ENCODE data around the gene IRF8.

DNA sequence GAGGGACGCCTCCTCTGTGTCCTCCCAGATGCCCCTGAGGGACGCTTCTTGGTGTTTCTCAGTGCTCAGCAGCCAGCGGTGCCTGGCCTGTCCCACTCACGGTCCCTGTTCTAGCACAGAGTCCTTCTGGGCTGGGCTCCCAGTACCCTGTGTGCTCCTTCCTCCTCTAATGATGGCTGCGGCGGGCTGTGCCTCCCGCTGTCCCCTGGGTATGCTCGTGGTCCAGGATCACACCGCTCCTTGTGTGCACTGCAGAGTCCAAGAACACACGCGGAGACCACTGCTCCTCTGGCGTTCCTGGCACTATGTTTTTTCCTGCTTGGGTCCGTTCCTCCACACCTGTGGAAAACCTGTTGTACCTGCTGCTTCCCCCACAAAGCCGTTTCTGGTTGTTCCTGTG, 15.1 kb upstream of the IRF8 start:
- TF ChIP-seq, protein P1, sequence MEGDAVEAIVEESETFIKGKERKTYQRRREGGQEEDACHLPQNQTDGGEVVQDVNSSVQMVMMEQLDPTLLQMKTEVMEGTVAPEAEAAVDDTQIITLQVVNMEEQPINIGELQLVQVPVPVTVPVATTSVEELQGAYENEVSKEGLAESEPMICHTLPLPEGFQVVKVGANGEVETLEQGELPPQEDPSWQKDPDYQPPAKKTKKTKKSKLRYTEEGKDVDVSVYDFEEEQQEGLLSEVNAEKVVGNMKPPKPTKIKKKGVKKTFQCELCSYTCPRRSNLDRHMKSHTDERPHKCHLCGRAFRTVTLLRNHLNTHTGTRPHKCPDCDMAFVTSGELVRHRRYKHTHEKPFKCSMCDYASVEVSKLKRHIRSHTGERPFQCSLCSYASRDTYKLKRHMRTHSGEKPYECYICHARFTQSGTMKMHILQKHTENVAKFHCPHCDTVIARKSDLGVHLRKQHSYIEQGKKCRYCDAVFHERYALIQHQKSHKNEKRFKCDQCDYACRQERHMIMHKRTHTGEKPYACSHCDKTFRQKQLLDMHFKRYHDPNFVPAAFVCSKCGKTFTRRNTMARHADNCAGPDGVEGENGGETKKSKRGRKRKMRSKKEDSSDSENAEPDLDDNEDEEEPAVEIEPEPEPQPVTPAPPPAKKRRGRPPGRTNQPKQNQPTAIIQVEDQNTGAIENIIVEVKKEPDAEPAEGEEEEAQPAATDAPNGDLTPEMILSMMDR (conservative IDR thresholded peaks at IDR 0.05; ENCODE audit: low read length) = no peak
- no peak for TF ChIP-seq EZH2phosphoT487 (IDR thresholded peaks at IDR 0.05; ENCODE audit: borderline replicate concordance)
